H1 (cell line): ENCODE measurements around the gene IFI16. TPM values are rescaled to one million over a fixed set of nuclear protein-coding genes. Genes with fewer than 3 reads are reported as not detected.

Experiments
- CTCF ChIA-PET: fragments of 300-600 bp; sonication (Branson Sonifier 250); formaldehyde crosslinking; loops from one replicate; lab custom pipeline; 2021; ENCODE audit not compliant: partially characterized antibody; lab: Charles Lee
- POLR2A ChIA-PET: fragments of 300-600 bp; sonication (Branson Sonifier 250); formaldehyde crosslinking; loops from one replicate; lab custom pipeline; 2021; ENCODE audit warnings: inconsistent platforms; ENCODE audit not compliant: partially characterized antibody; lab: Charles Lee
- DNase-seq, 2 experiments: peaks; one replicate each; pipeline versions ENCODE4 v3.0.0 to v3.0.0-alpha.2; 2010 to 2022; ENCODE audit warnings: low spot score in 2 of 2, low read depth in 1 of 2, mixed read lengths in 1 of 2
- FAIRE-seq: peaks from 2 replicates; lab custom pipeline; 2011; peaks lifted over from hg19 to GRCh38; lab: Jason Lieb, UNC
- H2AFZ ChIP-seq: 2 replicates; pipeline ENCODE4 v1.8.1; 2012; ENCODE audit warnings: low read length, inconsistent platforms
- H2AK5ac ChIP-seq: 2 replicates; pipeline ENCODE4 v1.6.1; 2013; ENCODE audit warnings: low read depth, low read length
- H2BK120ac ChIP-seq: replicated peaks from 2 replicates; pipeline ENCODE3; 2013; ENCODE audit warnings: low read depth, low read length, inconsistent platforms
- H2BK12ac ChIP-seq: 2 replicates; pipeline ENCODE4 v1.6.1; 2013; ENCODE audit warnings: low read depth, low read length
- H2BK15ac ChIP-seq: 2 replicates; pipeline ENCODE4 v1.6.1; 2013; ENCODE audit warnings: low read length
- H2BK20ac ChIP-seq: 2 replicates; pipeline ENCODE4 v1.6.1; 2013; ENCODE audit warnings: low read length
- H2BK5ac ChIP-seq: 2 replicates; pipeline ENCODE4 v1.6.1; 2013; ENCODE audit warnings: low read depth, low read length
- H3K14ac ChIP-seq: 2 replicates; pipeline ENCODE4 v1.6.1; 2013; ENCODE audit warnings: inconsistent platforms; ENCODE audit not compliant: insufficient read length
- H3K18ac ChIP-seq: 2 replicates; pipeline ENCODE4 v1.6.1; 2013; ENCODE audit warnings: low read length; ENCODE audit errors: extremely low read depth
- H3K23ac ChIP-seq: 2 replicates; pipeline ENCODE4 v1.6.1; 2013; ENCODE audit warnings: inconsistent platforms; ENCODE audit not compliant: insufficient read length
- H3K23me2 ChIP-seq: 2 replicates; pipeline ENCODE4 v1.6.1; 2013; ENCODE audit warnings: low read depth, low read length
- H3K27ac ChIP-seq: 2 replicates; pipeline ENCODE4 v1.6.1; 2011; ENCODE audit warnings: low read depth, low read length, inconsistent platforms
- H3K27me3 ChIP-seq, 4 experiments: replicated peaks in 1 of 4; 1 replicate in 1 of 4; 2 replicates in 3 of 4; pipeline versions ENCODE4 v1.6.1 to v1.8.1; 2011 to 2013; ENCODE audit warnings: low read length in 3 of 4, mild to moderate bottlenecking in 3 of 4, inconsistent platforms in 2 of 4, mixed read lengths in 2 of 4, moderate library complexity in 1 of 4; ENCODE audit not compliant: control insufficient read depth in 3 of 4, insufficient read depth in 3 of 4; ENCODE audit errors: extremely low read depth in 1 of 4
- H3K36me3 ChIP-seq, 4 experiments: 2 replicates each; pipeline versions ENCODE4 v1.6.1 to v1.8.1; 2011 to 2013; ENCODE audit warnings: mild to moderate bottlenecking in 4 of 4, low read length in 3 of 4, moderate library complexity in 2 of 4, control low read depth in 1 of 4, inconsistent platforms in 1 of 4; ENCODE audit not compliant: insufficient read depth in 4 of 4, control insufficient read depth in 2 of 4
- H3K4ac ChIP-seq: replicated peaks from 2 replicates; pipeline ENCODE3; 2013; ENCODE audit warnings: low read length, low read depth, mixed read lengths, inconsistent platforms; ENCODE audit not compliant: insufficient read length
- H3K4me1 ChIP-seq, 4 experiments: replicated peaks in 1 of 4; 1 replicate in 1 of 4; 2 replicates in 3 of 4; pipeline versions ENCODE4 v1.6.1 to v1.8.1; 2011 to 2013; ENCODE audit warnings: low read length in 3 of 4, inconsistent platforms in 2 of 4, mixed read lengths in 1 of 4; ENCODE audit not compliant: insufficient read depth in 4 of 4, control insufficient read depth in 3 of 4
- H3K4me2 ChIP-seq, 2 experiments: 2 replicates each; pipeline versions ENCODE4 v1.6.1 to v1.8.1; 2011 to 2013; ENCODE audit warnings: low read depth in 2 of 2, low read length in 2 of 2, control low read depth in 1 of 2, inconsistent platforms in 1 of 2, mild to moderate bottlenecking in 1 of 2; ENCODE audit not compliant: insufficient read depth in 1 of 2
- H3K4me3 ChIP-seq, 4 experiments: fragments of 200-600, 300-600 bp in 1 of 4; sonication (generic), shearing (Covaris generic), sonication (Bioruptor Twin) in 1 of 4; 2 replicates each; pipeline versions ENCODE4 v1.5.1 to v1.8.1; 2011 to 2016; ENCODE audit warnings: low read length in 4 of 4, low read depth in 3 of 4, control low read depth in 2 of 4, inconsistent platforms in 2 of 4, mild to moderate bottlenecking in 2 of 4, mixed read lengths in 1 of 4, moderate library complexity in 1 of 4; ENCODE audit not compliant: insufficient read depth in 2 of 4; ENCODE audit errors: extremely low read depth in 1 of 4
- H3K56ac ChIP-seq: replicated peaks from 2 replicates; pipeline ENCODE3; 2013; ENCODE audit warnings: low read depth, mild to moderate bottlenecking, mixed read lengths, low read length, inconsistent platforms; ENCODE audit not compliant: insufficient read length
- H3K79me1 ChIP-seq: 2 replicates; pipeline ENCODE4 v1.6.1; 2013; ENCODE audit warnings: low read depth, low read length, control low read depth
- H3K79me2 ChIP-seq, 2 experiments: 2 replicates each; pipeline versions ENCODE4 v1.6.1 to v1.8.1; 2012 to 2013; ENCODE audit warnings: low read length in 2 of 2, mild to moderate bottlenecking in 2 of 2, inconsistent platforms in 1 of 2; ENCODE audit not compliant: insufficient read depth in 2 of 2, control insufficient read depth in 1 of 2
- H3K9ac ChIP-seq, 4 experiments: replicated peaks in 1 of 4; 1 replicate in 1 of 4; 2 replicates in 3 of 4; pipeline versions ENCODE4 v1.6.1 to v1.8.1; 2011 to 2013; ENCODE audit warnings: low read depth in 3 of 4, low read length in 3 of 4, control low read depth in 2 of 4, mild to moderate bottlenecking in 2 of 4, moderate library complexity in 2 of 4, inconsistent platforms in 1 of 4; ENCODE audit errors: extremely low read depth in 1 of 4
- H3K9me3 ChIP-seq, 2 experiments: 2 replicates each; pipeline versions ENCODE4 v1.6.1 to v1.8.1; 2012 to 2013; ENCODE audit warnings: mild to moderate bottlenecking in 2 of 2, moderate library complexity in 2 of 2, control low read depth in 1 of 2, inconsistent platforms in 1 of 2, low read depth in 1 of 2, low read length in 1 of 2, mixed read lengths in 1 of 2; ENCODE audit not compliant: insufficient read depth in 2 of 2
- H4K20me1 ChIP-seq, 2 experiments: replicated peaks in 1 of 2; 2 replicates each; pipeline versions ENCODE3 to v1.8.1; 2011 to 2013; ENCODE audit warnings: inconsistent platforms in 2 of 2, low read length in 2 of 2, mild to moderate bottlenecking in 1 of 2; ENCODE audit not compliant: insufficient read depth in 2 of 2, control insufficient read depth in 1 of 2
- H4K5ac ChIP-seq: 2 replicates; pipeline ENCODE4 v1.6.1; 2013; ENCODE audit warnings: low read length, low read depth, mixed read lengths, inconsistent platforms; ENCODE audit not compliant: insufficient read length
- H4K8ac ChIP-seq: 2 replicates; pipeline ENCODE4 v1.8.0; 2013; ENCODE audit warnings: mild to moderate bottlenecking, moderate library complexity, low read length, inconsistent platforms; ENCODE audit not compliant: insufficient read depth; ENCODE audit errors: extremely low read depth
- H4K91ac ChIP-seq: replicated peaks from 2 replicates; pipeline ENCODE3; 2013; ENCODE audit warnings: low read length, mixed read lengths, inconsistent platforms; ENCODE audit not compliant: insufficient read length
- BRCA1 ChIP-seq: IDR thresholded peaks from 2 replicates; pipeline ENCODE4 v1.6.1; 2012; ENCODE audit warnings: low read depth, low read length, improper control_type of control experiment
- CHD1 ChIP-seq: IDR thresholded peaks from 2 replicates; pipeline ENCODE4 v1.6.1; 2012; ENCODE audit warnings: low read depth, low read length, improper control_type of control experiment
- CHD2 ChIP-seq: IDR thresholded peaks from 2 replicates; pipeline ENCODE4 v1.6.1; 2012; ENCODE audit warnings: low read length, improper control_type of control experiment
- RAD21 ChIP-seq, 2 experiments: IDR thresholded peaks in 1 of 2; conservative IDR thresholded peaks in 1 of 2; 2 replicates each; pipeline ENCODE4 v1.6.1; 2011; ENCODE audit warnings: low read depth in 2 of 2, low read length in 2 of 2, improper control_type of control experiment in 1 of 2, inconsistent platforms in 1 of 2, mild to moderate bottlenecking in 1 of 2, moderate library complexity in 1 of 2
- SP2 ChIP-seq: IDR thresholded peaks from 2 replicates; pipeline ENCODE4 v1.6.1; 2012; ENCODE audit warnings: mild to moderate bottlenecking, low read length, inconsistent platforms
- WGBS, 2 experiments: shearing (Covaris generic) in 1 of 2; methylation state at CpG; one replicate each; pipeline versions ENCODE4 v1.1.6 to v1.1.7; 2013 to 2015; ENCODE audit warnings: low lambda C conversion rate in 2 of 2, mixed read lengths in 2 of 2, inconsistent platforms in 1 of 2, low coverage in 1 of 2, missing lambda C conversion rate in 1 of 2; ENCODE audit not compliant: insufficient replicate concordance in 2 of 2, insufficient coverage in 1 of 2, insufficient read length in 1 of 2; ENCODE audit errors: extremely low coverage in 1 of 2, missing lambda C conversion rate in 1 of 2; 5-methylcytosine and 5-hydroxymethylcytosine counted together
- polyA plus RNA-seq, 7 experiments: library from polyadenylated mRNA; depleted of rRNA in 3 of 7; stranded (reverse) in 5 of 7; unstranded in 2 of 7; fragments of >200 nt in 5 of 7; fragments of 200-250 nt in 2 of 7; gene quantifications; 1 replicate in 5 of 7; 2 replicates in 1 of 7; 4 replicates in 1 of 7; pipeline versions ENCODE4 v1.2.1 to v1.2.3, GENCODE V29; 2011 to 2013; ENCODE audit warnings: missing spikeins in 2 of 7, mixed read lengths in 2 of 7
- total RNA-seq: library from RNA; stranded (reverse); fragmentation: NEBNext Ultra II Directional; extraction: Animal tissue kit (Norgen Biotek cat#: 25700); gene quantifications from 2 replicates; pipeline ENCODE4 v1.2.1, GENCODE V29; 2021

IFI16 gene
- total and polyA plus RNA-seq, 2 of the 8 experiments (the other 6 are each of a cell fraction or from before 2014, with no cell fraction given) = 0.63 to 0.74 TPM

GRCh38 chr1:158969166-158969565, 40.5 kb upstream of the IFI16 start:
- no peak overlapping the region for H2BK120ac ChIP-seq
- no peak overlapping the region for H3K14ac ChIP-seq
- no peaks in the 10 kb centered on the region for H3K4me1 ChIP-seq
- H3K36me3 ChIP-seq = no peaks in the 10 kb centered on the region
- no peak overlapping the region for H2BK15ac ChIP-seq
- H3K9ac ChIP-seq = no peak overlapping the region
- CTCF ChIA-PET = no interaction called here
- H2AK5ac ChIP-seq = no peak overlapping the region
- FAIRE-seq (no peak), DNase-seq (no peak)
- no peaks in the 10 kb centered on the region for H4K20me1 ChIP-seq
- no peak overlapping the region for H4K91ac ChIP-seq
- 90% methylated on average over 3 of the region's 3 CpGs; no CpG with 5 or more reads in 1 of the 2 experiments for WGBS, 2 experiments
- no peak overlapping the region for H4K8ac ChIP-seq
- H2BK12ac ChIP-seq = no peak overlapping the region
- TF ChIP-seq BRCA1 = no peak
- TF ChIP-seq RAD21 (IDR thresholded peaks at IDR 0.05 in 1 of 2, conservative IDR thresholded peaks at IDR 0.05 in 1 of 2; ENCODE audit: low read depth in 2 of 2, low read length in 2 of 2) = no peak
- TF ChIP-seq CHD2 = no peak
- no peak for TF ChIP-seq SP2
- no peak for TF ChIP-seq CHD1
- TF ChIP-seq, all 59 proteins: peak for 0
- no peak overlapping the region for H4K5ac ChIP-seq
- no peak overlapping the region for H2BK20ac ChIP-seq
- H3K56ac ChIP-seq = no peak overlapping the region
- no peak overlapping the region for H3K4me2 ChIP-seq
- H3K79me2 ChIP-seq = no peaks in the 10 kb centered on the region
- no peak overlapping the region for H3K27ac ChIP-seq
- H3K79me1 ChIP-seq = no peaks in the 10 kb centered on the region
- no peak overlapping the region for H3K4me3 ChIP-seq
- no peak overlapping the region for H3K18ac ChIP-seq
- H3K23me2 ChIP-seq = no peaks in the 10 kb centered on the region
- no peak overlapping the region for H3K23ac ChIP-seq
- H2BK5ac ChIP-seq = no peak overlapping the region
- no peak overlapping the region for H2AFZ ChIP-seq
- no peaks in the 10 kb centered on the region for H3K27me3 ChIP-seq
- POLR2A ChIA-PET = no interaction called here
- H3K9me3 ChIP-seq = no peaks in the 10 kb centered on the region
- H3K4ac ChIP-seq = no peak overlapping the region
